Smooth muscle cell of the umbilical artery (primary cell): ENCODE data around the gene GPR42. TPM values are rescaled to one million over a fixed set of nuclear protein-coding genes. Genes with fewer than 3 reads are reported as not detected.

Experiments
- total RNA-seq: library from RNA; depleted of rRNA; stranded (reverse); fragments of >200 nt; gene quantifications from 2 replicates; pipeline ENCODE4 v1.2.3, GENCODE V29; 2014

The GPR42 gene
- not detected in 2 replicates for total RNA-seq

GRCh38 chr19:35370722-35371121, at the start of gene GPR42:
GPR42 (plus strand) TSS chr19:35371068; CDS start chr19:35371360, 292 bp downstream.

DNA sequence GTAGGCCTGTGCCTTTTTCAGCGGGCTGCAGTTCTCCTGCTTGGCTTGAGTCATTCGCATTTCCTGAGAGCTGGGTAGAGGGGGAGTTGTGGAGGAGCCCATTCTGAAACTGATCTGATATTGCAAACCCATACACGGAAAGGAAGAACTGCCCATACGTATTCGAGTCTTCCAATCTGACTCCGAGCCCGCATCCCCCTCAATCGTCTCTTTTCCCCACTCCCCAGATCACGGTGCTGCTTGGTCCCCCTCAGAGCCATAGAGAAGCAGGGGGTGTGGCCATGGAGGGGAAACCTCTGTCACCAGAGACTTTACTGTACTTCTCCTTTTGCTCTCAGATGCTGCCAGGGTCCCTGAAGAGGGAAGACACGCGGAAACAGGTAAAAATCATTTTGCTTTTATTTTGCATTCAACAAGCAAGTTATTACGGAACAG, 42.0 kb upstream of the GPR42 start, which contains the start of gene CD22:
CD22 (plus strand) TSS at position 337 of the 435 bp plus-strand sequence. CDS start 2,854 bp downstream, outside the sequence.

DNA sequence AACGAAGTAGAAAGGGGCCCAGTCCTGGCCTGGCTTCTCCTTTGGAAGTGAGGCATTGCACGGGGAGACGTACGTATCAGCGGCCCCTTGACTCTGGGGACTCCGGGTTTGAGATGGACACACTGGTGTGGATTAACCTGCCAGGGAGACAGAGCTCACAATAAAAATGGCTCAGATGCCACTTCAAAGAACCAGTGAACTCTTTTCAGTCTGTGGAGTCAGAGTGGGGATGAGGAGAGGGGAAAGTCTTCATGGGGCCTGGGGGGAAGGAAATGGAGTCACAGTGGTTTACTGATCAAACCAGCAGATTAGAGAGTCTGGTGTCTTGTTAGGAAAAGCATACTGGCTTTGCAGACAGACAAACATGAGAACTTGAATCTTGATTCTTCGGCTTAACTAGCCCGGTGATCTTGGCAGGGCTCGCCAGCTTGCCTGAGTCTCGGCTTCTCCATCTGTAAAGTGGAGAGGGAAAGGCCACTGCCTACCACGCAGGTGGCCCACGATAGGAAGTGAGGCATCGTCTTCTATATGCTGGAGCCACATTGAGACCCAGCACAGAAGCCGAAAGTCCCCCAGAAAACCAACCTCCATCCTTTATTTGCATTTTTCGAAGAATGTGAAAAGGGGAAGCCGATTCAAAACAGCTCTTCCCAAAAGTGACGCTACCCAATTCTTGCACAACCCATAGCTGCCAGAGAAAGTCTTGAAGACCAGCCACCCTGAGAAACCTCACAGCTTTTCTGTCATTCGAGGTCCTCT, 23.5 kb upstream of the GPR42 start, which contains the start of gene FFAR1:
FFAR1 (plus strand) TSS at position 732 of the 759 bp plus-strand sequence. CDS start 3,650 bp downstream, outside the sequence.

DNA sequence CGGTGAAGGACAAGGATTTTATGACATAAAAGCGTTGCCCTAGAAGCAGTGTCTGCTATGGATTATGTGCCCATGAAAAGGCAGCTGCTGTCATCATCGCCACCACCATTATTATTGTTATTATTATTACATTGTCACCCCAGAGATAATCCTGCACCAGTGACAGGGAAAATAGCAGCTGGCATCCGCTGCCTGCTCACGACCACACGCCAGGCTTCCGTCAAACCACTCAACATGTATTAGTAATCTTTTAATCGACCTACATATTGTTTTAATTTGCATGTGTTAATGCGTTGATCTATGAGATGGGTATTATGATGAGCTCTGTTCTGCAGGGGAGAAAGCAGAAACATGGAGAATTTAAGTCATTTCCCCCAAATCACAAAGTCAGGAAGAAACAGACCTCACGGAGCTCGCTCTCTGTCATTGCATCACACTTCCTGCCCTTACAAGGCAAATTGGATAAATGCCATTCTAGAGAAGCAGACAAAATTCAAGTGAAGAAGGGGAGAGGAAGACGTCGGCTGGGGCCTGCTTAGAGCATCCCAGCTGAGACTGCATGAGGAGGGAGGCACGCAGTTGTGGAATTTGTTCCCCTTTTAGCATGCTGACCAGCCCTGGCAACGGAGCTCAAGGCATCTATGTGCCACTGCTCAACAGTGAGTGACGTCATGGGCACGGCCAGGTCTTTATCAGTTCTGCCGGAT, 12.8 kb upstream of the GPR42 start, which contains the start of gene FFAR3:
FFAR3 (plus strand) TSS at position 594 of the 707 bp plus-strand sequence. CDS start 431 bp downstream, outside the sequence.

Other genes starting within 250 kb of the GPR42 start
- under 0.01 and 0.05 TPM in 2 replicates for gene LGI4, start 236.0 kb upstream of the GPR42 start, total RNA-seq
- gene FXYD1, start 232.2 kb upstream of the GPR42 start, total RNA-seq = 2.1 TPM in 1 of 2 replicates, not detected in the other
- gene FXYD7, start 227.8 kb upstream of the GPR42 start, total RNA-seq = not detected in 2 replicates
- 17.2 and 30.4 TPM in 2 replicates for gene FXYD5, start 216.3 kb upstream of the GPR42 start, total RNA-seq
- not detected in 2 replicates for gene FAM187B, start 142.3 kb upstream of the GPR42 start, total RNA-seq
- gene LSR, start 122.1 kb upstream of the GPR42 start, total RNA-seq = 0.46 and 0.59 TPM in 2 replicates
- 45.1 and 52.6 TPM in 2 replicates for gene USF2, start 102.1 kb upstream of the GPR42 start, total RNA-seq
- not detected in 2 replicates for gene HAMP, start 88.5 kb upstream of the GPR42 start, total RNA-seq
- not detected in 2 replicates for gene MAG, start 78.9 kb upstream of the GPR42 start, total RNA-seq
- gene CD22, start 41.9 kb upstream of the GPR42 start, total RNA-seq = 0.55 TPM in 1 of 2 replicates, not detected in the other
- gene FFAR1, start 23.2 kb upstream of the GPR42 start, total RNA-seq = not detected in 2 replicates
- gene FFAR3, start 12.6 kb upstream of the GPR42 start, total RNA-seq = not detected in 2 replicates
- not detected in 2 replicates for gene FFAR2, start 77.2 kb downstream of the GPR42 start, total RNA-seq
- gene KRTDAP, start 119.4 kb downstream of the GPR42 start, total RNA-seq = not detected in 2 replicates
- 0.23 and 0.30 TPM in 2 replicates for gene DMKN, start 142.6 kb downstream of the GPR42 start, total RNA-seq
- gene SBSN, start 157.2 kb downstream of the GPR42 start, total RNA-seq = 0.59 and 0.65 TPM in 2 replicates
- gene GAPDHS, start 162.4 kb downstream of the GPR42 start, total RNA-seq = not detected in 2 replicates
- gene TMEM147, start 174.6 kb downstream of the GPR42 start, total RNA-seq = 61.2 and 100 TPM in 2 replicates
- not detected in 2 replicates for gene ATP4A, start 192.6 kb downstream of the GPR42 start, total RNA-seq
- not detected in 2 replicates for gene PMIS2, start 215.1 kb downstream of the GPR42 start, total RNA-seq
- 5.6 and 8.4 TPM in 2 replicates for gene HAUS5, start 241.7 kb downstream of the GPR42 start, total RNA-seq